GM15510 (cell line): ENCODE data around the gene DEFB129.

Source experiments
- POLR2A ChIP-seq: IDR thresholded peaks from 3 replicates; pipeline ENCODE4 v1.6.1; 2011; ENCODE audit warnings: borderline replicate concordance; ENCODE audit not compliant: insufficient read length; ENCODE audit errors: extremely low read depth

Gene DEFB129

GRCh38 chr20:273884-274283, 46.8 kb downstream of the DEFB129 start:
- no peak for TF ChIP-seq POLR2A

- TF ChIP-seq POLR2A = no peak
These were observed 48.7 kb downstream of the DEFB129 start for GRCh38 chr20:275791-276190.

DNA sequence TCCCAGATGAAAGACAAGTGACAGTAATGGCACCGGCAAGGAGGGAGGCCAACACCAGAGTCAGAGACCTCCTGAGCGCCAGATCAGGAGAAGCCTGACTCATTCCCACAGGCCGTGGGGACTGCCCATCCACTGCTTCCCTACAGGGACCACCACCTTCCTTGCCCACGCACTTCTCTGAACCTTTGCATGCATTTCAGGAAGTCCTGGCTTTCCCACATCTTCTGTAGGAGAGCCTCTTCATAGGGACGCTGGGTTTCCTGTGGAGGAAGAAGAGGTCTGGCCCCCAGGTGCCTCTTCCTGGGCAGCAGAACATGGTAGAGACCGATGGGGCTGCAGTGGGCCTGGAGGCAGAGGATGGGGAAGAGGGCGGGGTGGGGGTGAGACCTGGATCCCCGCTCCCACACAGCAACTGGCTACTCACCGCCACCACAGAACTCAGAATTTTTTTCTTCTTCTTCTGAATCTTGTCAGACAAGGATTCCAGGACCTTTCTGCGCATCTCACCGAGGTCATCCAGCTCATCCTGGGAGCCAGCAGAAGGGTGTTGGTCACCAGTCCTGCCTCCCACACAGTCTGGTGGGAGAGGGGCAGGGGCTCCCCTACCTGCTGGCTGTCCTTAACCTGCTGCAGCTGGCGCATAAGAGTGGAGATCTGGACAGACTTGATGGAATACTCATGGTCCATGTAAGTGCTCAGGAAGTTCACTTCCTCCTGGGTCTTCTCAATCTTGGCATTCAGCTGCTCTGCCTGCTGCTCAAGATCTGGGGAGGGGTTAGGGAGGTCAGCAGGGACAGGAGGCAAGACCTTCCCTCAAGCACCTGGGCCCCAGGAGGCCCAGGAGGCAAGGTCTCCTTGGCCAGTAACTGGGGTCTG, 49.8 kb downstream of the DEFB129 start:
- TF ChIP-seq POLR2A = no peak

DNA sequence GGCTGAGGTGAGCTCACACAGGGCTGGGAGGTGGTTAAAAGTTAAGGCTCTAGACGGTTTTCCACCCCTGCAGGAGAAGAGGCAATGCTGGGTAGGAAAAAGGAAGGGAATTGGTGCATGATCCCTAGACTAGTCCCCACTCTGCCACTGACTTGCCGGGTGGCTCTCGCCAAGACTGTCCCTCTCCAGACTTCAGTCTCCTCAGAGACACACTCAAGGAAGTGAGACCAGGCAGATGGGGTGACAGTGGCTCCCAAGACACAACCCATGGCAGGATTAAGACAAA, 50.4 kb downstream of the DEFB129 start:
- no peak for TF ChIP-seq POLR2A

- TF ChIP-seq POLR2A = no peak
These were observed 51.1 kb downstream of the DEFB129 start for GRCh38 chr20:278181-278580.

GRCh38 chr20:278607-279571, 51.8 kb downstream of the DEFB129 start:
- TF ChIP-seq POLR2A = no peak
